ENCODE data around the gene TANGO6.

TANGO6 gene

DNA sequence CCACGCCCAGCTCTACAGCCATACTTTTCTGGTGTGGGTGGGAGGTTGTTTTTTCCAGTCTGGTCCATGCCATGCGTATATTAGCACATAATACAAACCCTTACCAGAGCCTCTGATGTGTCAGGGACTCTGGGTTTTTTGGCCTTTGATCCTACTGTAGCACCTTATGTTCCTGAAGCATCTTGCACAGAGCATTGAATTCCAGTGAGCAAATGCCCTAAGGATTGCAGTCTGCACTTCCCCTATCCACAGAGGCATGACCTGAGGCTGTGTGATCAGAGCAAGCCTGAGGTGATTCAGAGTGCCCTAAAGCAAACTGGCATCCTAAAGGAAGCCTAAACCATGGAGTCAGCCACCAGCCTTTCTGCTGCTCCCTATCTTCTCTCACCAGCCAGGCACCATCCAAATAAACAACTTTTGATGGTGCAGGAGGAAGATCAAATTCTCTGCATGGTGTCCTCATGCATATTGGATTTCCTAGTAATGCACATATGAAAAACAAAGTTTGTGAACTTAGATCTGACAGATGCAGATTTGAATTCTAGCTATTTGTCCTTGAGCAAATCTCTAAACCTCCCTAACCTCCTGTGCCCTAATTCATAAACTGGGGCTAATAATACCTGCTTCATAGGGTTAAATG, 220.9 kb downstream of the TANGO6 start:
- peak; percentile 79 for DNase-seq

DNA sequence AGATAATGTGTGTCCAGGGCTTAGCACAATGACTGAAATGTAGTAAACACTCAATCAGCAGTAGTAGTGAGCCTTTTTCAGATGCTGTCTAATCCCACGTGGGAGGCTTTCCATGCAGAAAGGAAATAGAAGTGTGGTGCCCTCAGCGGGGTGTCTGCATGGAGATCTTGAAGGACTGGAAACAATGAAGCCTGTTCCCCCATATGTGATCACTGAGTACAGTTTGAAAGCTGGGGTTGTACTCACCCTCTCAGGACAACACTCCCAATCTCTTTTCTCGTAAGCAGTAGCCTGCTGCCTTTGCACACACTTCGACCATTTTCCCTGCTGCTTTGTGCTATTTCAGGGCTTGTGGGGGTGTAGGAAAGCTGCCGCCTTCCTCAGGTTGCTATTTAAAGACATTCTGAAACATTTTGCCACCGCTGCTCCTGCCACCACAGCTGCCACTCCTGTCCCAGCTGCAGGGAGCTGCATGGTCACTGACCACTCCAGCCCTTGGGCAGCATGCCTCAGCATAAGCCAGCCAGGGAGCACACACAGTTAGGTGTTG, 221.5 kb downstream of the TANGO6 start:
- peak; percentile 26 for DNase-seq

DNA sequence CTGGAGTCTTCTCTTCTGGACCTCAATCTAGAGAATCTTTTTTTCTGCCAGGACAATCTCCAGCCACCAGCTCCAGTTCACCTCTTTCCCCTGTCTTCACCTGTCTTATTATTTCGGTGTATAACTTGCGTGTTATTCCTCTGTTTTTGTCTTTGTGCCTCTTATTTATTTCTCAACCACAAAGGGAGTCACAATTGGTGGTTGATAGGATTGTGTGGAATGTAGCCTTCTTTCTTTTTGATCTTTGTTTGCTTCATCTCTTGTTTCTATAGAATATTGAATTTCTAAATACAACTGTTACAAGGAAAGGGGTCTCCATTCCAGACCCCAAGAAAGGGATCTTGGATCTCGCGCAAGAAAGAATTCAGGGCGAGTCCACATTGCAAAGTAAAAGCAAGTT, 226.2 kb downstream of the TANGO6 start:
- DNase-seq = no peak

DNA sequence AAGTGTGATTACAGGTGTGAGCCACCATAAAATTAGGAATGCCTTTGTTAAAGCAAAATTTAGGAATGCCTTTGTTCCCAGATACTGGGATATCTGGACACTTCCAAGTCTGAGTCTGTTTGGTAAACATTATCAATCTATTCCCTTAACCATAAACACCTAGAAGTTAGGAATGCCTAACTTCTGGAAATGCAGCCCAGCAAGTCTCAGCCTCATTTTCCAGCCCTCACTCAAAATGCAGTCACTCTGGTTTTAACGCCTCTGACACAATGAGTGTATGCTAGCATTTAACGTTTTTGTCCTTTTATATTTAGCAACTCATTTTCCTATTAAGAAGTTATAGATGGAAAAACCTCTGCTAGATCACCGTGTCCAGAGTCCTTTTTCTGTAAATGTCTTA, 227.7 kb downstream of the TANGO6 start:
- DNase-seq = no peak

DNA sequence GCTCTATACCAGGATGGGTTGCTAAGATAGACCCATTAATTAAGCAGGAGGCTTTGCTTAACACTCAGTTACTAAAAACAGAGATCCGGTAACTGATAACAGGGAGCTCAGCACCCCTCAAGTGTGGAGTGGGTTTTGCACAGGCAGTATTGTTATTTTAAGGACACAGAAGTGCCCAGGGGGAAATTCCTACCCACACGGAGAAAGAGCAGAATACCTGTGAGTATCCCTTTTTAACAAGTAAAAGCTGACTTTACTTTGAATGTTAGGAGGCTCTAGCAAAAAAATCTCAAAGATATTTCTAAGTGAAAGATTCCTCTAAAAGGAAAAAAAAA, 229.3 kb downstream of the TANGO6 start:
- no peak for DNase-seq

DNA sequence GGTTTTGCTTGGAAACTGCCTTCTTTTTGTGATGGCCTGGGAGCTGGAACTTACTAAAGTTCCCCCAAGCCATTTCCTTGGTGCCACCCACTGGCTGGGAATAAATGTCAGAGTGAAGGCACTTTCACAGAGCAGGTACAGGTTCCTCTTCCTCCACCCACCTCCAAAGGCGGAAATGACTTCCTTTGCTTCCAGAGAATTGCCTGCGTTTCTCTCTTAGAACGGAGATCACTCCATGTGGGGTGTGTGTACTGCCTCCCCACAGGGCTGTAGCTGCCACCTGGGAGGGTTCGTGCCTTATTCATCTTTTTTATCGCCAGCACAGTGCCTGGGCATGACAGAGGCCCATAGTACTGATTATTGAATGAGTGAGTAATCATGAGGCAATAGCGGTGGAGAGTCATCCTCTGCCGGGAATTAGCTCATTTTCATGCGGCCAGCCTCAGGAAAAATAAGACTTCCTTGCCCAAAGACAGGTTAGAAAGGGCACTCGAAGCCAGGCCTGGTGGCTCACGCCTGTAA, 229.9 kb downstream of the TANGO6 start:
- peak; percentile 93 for DNase-seq

DNA sequence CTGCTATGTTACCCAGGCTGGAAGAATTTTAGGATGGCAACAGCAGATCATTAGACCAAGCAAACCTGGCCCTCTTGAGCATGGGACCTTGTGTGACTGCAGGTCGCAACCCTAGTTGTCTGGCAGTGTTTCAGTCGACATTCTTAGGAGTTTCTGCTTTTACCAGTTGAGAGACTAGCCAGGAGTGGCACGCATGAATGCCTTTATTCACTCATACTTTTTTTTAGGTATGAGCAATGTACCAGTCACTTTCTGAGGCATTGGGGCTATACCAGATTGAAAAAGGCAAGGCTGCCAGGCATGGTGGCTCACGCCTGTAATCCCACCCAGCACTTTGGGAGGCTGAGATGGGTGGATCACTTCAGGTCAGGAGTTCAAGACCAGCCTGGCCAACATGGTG, 233.9 kb downstream of the TANGO6 start:
- peak; percentile 61 for DNase-seq

DNA sequence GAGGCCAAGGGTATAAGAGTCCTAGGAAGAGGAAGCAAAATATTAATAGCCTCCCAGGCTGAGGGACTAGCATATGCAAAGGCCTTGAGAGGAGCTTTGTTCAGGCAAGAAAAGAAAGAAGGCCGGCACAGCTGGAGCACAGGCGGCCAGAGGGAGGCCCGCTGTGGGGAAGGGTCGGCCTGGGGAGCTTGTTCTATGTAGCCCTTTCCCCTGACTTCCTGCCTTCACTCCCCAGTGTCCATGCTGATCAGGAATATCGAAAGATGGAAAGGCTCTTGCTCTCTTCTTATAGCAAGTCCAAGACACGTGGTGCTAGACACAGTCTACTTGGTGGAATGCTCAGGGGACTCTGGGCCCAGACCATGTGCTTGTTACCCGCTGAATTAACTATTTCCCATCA, 234.7 kb downstream of the TANGO6 start:
- no peak for DNase-seq

DNA sequence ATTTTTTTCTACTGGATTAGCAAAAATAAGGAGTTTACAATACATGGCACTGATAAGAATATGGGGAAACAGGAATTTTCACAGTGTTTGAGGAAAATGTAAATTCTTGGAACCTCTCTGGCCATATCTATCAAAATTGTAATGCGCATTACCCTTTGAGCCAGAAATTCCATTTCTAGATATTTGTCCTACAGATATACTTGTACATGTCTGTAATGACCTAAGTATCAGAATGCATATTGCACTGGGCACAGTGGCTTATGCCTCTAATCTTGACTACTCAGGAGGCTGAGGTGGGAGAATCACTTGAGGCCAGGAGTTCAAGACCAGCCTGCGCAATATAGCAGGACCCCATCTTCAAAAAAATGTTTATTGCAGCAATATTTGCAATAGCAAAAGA, 236.4 kb downstream of the TANGO6 start:
- no peak for DNase-seq

DNA sequence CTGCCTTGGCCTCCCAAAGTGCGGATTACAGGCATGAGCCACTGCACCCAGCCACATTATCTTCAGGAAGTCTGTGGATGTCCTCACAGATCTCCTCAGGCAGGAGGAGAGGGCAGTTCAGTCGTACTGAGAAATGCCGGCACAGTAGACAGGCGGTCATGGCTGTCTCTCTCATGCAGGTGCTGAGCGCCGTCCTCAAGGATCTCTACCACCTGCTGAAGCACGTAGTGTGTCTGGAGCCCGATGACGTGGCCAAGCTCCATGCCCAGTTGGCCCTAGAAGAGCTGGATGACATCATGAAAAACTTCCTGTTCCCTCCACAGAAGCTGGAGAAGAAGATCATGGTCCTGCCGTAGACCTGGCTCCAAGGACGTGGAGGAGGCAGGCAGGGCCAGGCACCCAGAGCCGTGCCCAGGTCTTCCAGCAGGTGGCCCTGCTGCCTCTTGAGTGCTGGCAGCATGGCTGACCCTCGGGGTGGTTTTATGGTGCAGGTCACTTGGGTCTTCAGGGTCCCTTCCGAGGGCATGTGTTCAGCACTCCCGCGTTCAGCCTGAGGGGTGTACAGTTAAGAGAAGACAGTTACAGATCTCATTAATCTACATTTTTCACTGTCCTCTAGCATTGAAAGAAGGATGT, 240.1 kb downstream of the TANGO6 start:
- DNase-seq = no peak

DNA sequence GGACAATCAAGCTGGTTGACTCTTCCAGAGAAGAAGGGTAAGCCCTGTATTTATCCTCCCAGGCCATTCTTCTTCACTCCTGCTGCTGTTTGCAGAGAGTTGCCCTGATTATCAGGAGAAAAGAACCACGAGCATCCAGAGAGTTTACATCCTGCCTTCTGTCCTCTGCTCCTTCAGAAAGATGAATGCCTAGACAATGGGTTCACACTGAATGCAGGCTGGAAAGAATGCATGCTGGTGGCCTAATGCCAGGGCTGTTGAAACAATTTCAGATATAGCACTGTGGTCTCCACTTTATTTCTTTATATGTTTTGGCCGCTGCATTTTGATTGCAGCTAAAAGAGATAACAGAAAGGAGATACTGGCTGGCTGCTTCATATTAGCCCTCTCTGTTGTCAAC, 241.0 kb downstream of the TANGO6 start:
- peak; percentile 79 for DNase-seq

DNA sequence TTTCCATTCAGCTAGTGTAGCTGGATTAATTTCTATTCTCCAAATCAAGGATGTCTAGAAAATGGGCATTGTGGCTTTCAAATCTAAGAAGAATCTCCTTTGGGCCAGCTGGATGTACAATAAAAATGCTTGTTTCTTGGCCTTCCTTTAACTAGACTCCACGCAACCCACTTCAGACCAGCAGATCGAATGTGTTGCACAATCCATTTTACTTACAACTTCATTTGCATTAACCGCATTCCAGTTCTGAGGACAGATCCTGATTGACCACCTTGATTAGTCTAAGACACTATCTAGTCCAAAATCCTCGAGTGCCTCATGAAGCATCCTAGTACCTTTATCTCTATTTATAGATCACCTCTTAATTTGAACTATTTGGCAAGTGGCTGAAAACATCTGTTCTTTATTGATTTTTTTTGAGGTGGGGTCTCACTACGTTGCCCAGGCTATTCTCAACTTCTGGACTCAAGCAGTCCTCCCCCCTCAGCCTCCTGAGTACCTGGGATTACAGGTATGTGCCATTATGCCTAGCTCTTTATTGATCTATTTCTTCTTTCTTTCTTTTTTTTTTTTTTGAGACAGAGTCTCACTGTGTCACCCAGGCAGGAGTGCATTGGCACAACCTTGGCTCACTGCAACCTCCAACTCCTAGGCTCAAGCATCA, 241.8 kb downstream of the TANGO6 start:
- no peak for DNase-seq

DNA sequence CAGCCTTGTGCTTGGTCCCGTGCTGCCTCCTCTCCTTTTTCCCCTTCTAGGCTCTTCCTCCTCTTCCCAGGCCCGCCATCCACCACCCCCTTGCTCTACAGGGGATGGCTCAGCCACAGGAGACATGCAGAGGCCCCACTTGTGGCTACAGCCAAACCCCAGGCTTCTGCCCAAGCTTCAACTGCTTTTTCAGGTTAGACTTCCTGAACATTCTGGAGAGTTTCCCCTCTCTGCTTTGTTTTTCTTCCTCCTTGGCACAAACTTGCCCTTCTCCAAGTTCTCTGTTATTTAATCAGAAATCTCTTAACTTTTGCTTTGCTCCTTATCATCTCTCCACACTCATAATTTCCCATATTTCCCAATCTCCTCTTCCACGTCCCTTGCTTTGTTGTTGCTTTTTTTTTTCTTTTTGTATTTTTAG, 243.8 kb downstream of the TANGO6 start:
- no peak for DNase-seq

DNA sequence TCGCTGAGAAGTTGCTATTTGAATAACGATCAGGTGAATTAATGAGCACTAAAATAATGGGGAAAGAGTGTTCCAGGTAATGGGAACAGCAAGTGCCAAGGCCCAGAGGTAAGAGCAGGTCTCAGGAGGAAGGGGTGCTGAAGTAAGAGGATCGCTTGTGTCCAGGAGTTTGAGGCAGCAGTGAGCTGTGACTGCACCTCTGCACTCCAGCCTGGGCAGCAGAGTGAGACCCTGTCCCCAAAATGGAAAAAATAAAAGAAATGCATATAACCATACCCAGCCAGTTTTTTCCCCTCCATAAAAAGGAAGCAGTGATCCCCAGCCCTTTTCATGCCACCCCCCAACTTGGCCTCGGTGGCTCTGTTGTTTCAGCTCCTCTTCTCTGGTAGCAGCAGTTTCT, 245.4 kb downstream of the TANGO6 start:
- DNase-seq = no peak

DNA sequence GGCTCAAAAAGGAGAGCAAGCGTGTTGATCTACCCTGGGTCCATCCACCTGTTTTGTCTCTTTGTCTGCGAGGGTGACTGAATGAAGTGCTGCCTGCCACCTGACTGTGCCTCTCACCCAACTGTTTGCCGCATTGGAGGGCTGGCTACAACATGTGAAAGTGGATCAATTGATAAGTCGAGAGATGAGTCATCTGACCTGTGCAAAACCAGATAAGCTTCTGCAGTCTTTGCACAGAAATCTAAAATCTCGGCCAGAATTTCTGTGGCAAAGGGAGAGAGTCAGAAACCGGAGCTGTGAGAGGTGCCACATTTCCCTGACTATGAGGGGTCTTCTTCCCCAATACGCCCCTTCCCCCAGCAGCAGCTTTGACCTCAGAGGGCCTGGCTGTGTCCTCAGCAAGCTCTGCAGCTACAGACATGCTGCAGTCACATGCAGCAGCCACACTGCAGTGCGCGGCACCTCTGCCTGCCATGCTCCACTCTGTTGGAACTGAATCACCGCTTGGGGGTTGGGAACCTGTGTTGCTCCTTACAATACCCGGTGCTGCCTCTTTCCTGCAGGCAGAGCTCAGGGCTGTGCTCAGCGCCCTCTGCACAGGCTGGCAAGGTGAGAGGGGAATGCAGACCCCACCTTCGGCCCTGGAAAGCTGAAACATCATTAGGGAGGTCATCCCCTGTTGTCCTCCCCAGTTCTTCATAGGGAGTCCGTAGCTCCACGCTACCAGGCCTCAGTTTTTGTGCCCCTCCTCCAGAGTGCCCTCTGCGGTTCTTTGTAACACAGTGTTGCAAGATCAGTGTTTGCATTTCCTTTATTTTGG, 246.0 kb downstream of the TANGO6 start:
- no peak for DNase-seq

DNA sequence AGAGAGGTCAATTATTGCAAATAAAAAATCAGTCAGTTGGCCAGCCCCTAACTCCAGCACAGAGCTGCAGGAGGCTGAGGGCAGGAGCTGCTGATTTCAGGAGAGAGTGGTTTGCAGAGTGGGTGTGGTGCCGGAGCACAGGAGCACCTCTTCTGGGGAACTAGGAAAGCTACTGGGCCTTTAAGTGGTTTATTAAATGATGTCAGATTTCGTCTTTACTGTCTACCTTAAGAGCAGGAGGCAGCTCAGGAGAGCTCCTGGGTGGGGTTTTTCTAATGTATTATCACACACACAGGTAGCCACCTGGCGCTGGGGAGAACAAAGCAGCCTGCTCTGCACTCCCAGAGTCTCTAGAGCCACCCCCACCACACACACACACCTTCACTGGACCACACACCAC, 250.6 kb downstream of the TANGO6 start:
- DNase-seq = no peak

DNA sequence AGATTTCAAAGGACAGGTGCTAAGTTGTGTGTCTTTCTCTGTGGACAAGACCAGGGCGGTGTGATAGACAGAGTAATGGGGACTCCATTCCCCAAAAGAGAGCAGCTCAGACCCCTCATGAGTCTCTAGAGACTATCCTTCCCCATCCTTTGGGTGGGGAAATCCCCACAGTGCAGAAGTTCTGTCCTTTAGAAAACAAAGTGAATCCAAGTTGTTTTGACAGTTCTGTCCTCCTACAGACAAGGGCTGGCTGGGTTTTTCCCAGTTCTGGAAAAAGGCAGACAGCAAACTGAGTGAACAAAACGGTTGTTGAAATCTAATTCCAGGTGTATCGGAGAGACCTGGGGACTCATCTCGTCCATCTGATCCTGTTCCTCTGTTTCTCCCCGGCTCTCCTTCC, 251.2 kb downstream of the TANGO6 start:
- DNase-seq = no peak

DNA sequence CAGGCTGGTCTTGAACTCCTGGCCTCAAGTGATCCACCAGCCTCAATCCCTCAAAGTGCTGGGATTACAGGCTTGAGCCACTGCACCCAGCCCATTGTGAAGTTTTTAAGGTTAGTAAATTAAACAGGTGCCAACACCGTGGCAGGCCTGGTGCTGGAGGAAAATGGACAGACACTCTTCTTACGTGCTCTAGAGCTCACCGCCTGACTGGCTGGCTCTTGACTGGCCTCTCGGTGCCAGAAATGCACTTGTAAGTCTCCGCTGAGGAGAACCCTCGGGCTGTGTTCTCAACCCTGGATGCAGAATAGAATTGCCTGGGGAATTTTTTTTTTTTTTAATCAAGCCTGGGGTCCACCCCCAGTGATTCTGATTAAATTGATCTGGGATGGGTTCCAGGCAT, 251.9 kb downstream of the TANGO6 start:
- no peak for DNase-seq

DNA sequence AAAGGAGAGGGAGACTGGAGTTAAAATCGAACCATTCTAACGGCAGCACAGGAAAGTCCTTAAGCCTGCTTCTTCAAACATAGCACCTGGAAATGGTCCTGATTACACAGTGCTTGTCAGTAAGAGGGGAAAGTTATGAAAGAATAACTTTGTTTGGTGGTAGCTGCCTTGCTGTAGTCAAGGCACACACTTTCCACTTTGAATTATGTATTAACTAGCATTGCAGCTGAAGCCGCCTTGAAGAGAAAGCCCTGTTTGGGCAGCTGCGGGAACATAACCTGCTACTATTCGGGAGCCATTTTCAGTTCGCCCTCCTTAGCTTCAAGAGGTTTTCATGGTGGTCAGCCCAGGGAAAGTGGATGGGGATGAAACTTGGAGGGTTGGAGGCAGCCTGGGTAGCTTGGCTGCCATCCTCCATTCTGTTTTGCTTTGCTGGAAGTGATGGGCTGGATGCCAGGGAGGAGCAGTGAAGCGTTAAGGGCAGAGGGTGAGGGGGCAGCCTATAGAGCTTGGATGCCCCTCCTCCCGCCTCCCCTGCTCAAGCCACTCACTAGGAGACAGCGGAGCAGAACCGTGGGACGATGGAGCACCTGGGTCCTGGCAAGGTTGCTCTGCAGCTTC, 256.9 kb downstream of the TANGO6 start:
- DNase-seq = no peak

DNA sequence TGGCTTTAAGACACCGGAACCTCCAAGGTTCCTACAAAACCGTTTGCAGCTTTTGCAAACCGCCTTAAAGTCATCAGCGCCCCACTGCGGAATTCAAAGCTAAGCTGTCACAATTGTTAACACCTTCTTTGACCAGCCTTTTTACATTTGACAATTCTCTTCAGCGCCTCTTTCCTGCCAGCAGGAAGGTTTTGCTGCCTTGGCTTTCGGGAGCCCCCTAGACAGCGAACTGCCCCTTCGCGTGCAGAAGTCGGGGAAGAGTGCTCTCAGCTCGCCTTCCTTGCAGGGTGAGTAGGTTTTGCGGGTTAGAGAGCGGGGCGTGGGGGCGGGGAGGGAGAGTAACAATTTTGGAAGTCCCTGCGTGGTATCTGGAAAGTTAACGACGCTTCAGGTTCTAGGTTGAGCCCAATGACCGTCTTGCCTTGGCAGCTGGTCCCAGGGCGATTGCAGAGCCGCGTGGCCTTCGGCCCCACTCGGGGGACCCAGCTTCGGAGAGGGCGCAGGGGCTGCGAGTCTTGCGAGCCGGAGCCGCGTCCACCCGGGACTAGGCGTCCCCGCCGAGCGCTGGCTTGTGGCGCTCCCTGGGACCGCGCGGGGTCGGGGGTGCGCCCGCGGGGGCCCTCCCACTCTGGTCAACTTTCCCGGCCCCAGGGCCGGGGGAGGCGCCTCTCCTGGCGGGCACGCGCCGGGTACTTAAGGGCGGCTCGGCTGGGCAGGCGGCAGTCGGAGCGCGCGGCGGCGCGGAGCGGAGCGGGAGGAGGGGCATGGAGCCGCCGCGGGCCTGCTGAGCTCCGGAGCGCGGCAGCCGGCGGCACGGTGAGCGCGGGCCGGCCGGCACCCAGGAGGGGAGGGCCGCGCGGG, 262.4 kb downstream of the TANGO6 start, which contains the start of gene HAS3:
TSS of gene HAS3 (plus strand) at position 153 of the 861 bp plus-strand sequence. CDS start 3,743 bp downstream, outside the sequence.
- peak; percentile 64 for DNase-seq

DNA sequence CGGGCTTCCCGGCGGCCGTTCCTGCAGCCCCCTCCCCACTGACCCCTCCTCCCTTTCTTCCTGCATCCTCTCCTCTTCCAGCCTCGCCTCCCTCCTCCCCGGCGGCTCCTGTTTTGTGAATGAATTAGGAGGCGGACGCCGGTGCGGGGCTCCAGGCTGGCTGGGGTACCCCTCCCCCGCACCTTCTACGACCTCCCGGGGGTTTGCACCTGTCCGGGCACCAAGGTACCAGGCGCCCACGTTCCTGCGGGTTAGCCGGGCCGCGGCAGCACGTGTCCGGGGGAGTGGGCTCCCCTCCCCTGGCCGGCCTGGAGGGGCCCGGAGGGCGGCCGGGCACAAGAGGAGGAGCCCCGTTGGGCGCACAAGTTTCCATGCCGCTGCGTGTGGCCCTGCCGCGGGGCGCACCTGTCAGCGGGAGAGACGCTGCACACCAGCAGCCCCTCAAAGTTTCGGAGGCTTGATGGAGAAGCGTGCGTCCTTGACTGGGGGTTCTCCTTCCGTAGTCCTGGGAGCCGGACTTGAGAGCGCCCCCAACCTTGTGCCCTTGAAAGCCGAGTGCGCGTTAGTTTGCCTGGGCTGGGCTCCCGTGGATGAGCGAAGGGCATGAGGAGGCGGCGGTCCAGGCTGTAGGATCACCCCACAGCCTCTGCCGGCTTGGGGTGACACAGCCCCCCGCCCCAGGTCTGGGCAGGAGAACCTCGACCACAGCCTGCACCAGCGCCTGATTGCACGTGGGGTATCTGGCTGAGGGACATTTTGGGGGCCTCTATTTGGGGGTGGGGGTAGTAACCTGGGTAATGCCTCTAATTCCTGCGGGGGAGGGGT, 263.4 kb downstream of the TANGO6 start:
- DNase-seq = no peak
